Suprapubic skin (tissue), 4 donors: ENCODE data around the gene TMEM259. TPM values are rescaled to one million over a fixed set of nuclear protein-coding genes. Genes with fewer than 3 reads are reported as not detected.

Experiments used
- DNase-seq, 2 donors: peaks; one replicate each; pipeline ENCODE4 v3.0.0-alpha.2; 2019; ENCODE audit warnings: low spot score in 2 of 2
- H3K27ac ChIP-seq: fragments of 200-600 bp; sonication (generic); one replicate; pipeline ENCODE4 v1.5.1; 2019
- H3K27me3 ChIP-seq: fragments of 200-600 bp; sonication (generic); one replicate; pipeline ENCODE4 v1.5.1; 2019
- H3K36me3 ChIP-seq: fragments of 200-600 bp; sonication (generic); one replicate; pipeline ENCODE4 v1.5.1; 2019
- H3K4me1 ChIP-seq: fragments of 200-600 bp; sonication (generic); one replicate; pipeline ENCODE4 v1.5.1; 2019
- H3K4me3 ChIP-seq: fragments of 200-600 bp; sonication (generic); one replicate; pipeline ENCODE4 v1.5.1; 2019; ENCODE audit warnings: mild to moderate bottlenecking
- H3K9me3 ChIP-seq: fragments of 200-600 bp; sonication (generic); one replicate; pipeline ENCODE4 v1.5.1; 2019
- CTCF ChIP-seq, 2 donors: fragments of 200-600 bp in 1 of 2; fragments of 450-650 bp in 1 of 2; sonication (generic) in 1 of 2; IDR thresholded peaks; one replicate each; pipeline ENCODE4 v1.5.1; 2016 to 2019; ENCODE audit warnings: antibody characterized with exemption in 2 of 2, mild to moderate bottlenecking in 1 of 2, moderate library complexity in 1 of 2
- EP300 ChIP-seq: sonication (generic); formaldehyde crosslinking; IDR thresholded peaks from one replicate; pipeline ENCODE4 v1.6.1; 2017; ENCODE audit warnings: antibody characterized with exemption
- POLR2A ChIP-seq, 2 donors: fragments of 450-650 bp; IDR thresholded peaks; one replicate each; pipeline ENCODE4 v1.6.1; 2017; ENCODE audit warnings: antibody characterized with exemption in 2 of 2, mild to moderate bottlenecking in 2 of 2, moderate library complexity in 2 of 2
- POLR2AphosphoS5 ChIP-seq, 3 donors: sonication (generic); formaldehyde crosslinking; IDR thresholded peaks; one replicate each; pipeline ENCODE4 v1.6.1; 2017; ENCODE audit warnings: antibody characterized with exemption in 3 of 3
- WGBS: methylation state at CpG from one replicate; pipeline ENCODE4 v1.1.5; 2018; 5-methylcytosine and 5-hydroxymethylcytosine counted together
- total RNA-seq, 4 donors: library from RNA; depleted of rRNA; stranded (reverse); fragments of >200 nt; gene quantifications; one replicate each; pipeline ENCODE4 v1.1.0, GENCODE V29; 2016

Gene TMEM259
- total RNA-seq, 4 donors from 2014 or later = 165 to 349 (median 243) TPM

DNA sequence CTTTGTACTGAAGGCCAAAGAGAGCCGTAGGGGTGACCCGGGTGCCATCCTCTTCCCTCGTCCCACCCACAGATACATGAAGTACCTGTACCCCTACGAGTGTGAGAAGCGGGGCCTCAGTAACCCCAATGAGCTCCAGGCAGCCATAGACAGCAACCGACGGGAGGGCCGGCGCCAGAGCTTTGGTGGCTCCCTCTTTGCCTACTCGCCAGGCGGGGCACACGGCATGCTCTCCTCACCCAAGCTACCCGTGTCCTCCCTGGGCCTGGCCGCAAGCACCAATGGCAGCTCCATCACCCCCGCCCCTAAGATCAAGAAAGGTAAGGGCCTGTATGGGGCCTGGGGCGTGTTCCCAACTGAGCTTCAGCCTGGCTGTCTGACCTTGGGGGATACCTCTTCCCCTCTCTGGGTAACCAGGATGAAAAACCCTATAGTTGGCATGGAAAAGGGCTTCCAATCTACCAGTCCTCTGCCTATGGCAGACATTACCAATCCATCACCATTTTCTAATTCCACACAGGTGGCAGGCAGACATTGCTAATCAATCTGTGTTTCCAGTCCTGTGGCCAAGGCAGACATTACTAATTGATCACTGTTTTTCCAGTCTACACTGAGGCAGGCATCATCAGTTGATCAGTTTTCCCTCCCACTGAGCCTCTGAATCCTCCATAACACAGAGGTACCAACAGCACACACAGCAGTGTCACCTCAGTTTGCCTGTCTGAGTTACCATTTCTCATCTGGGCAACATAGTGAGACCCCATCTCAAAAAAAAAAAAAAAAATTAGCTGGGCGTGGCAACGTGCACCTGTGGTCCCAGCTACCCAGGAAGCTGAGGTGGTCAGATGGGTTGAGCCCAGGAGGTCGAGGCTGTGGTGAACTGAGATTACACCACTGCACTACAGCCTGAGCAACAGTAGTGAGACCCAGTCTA lies 55.9 kb downstream of the TMEM259 start:
- H3K27ac ChIP-seq = no peak overlapping the region
- TF ChIP-seq POLR2A (IDR thresholded peaks at IDR 0.05) (no peak), CTCF (IDR thresholded peaks at IDR 0.05) (no peak), POLR2AphosphoS5 (IDR thresholded peaks at IDR 0.05) (no peak), EP300 (no peak)
- no peak overlapping the region for H3K4me3 ChIP-seq
- H3K27me3 ChIP-seq = no peaks in the 10 kb centered on the region
- WGBS = 97% methylated on average over 16 of the region's 19 CpGs
- H3K4me1 ChIP-seq = no peaks in the 10 kb centered on the region
- peaks cover 40% of the 10 kb centered on the region for H3K36me3 ChIP-seq
- H3K9me3 ChIP-seq = no peaks in the 10 kb centered on the region
- DNase-seq = no peak

DNA sequence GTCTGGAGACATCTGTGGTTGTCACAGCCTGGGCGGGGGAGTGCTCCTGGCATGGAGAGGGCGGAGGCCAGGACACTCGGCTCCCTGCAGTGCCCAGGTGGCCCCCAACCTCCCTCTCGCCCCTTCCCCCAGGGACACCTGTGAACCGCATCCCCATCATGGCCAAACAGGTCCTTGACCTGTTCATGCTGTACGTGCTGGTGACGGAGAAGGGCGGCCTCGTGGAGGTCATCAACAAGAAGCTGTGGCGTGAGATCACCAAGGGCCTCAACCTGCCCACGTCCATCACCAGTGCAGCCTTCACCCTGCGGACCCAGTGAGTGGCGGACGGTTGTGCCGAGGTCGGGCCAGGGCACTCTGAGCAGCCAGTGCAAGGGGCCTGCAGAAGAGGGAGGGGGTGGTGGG lies 56.8 kb downstream of the TMEM259 start:
- H3K9me3 ChIP-seq = no peaks in the 10 kb centered on the region
- no peaks in the 10 kb centered on the region for H3K27me3 ChIP-seq
- no CpG with 5 or more reads among the region's 16 CpGs for WGBS

GRCh38 chr19:963486-963951 lies 57.4 kb downstream of the TMEM259 start:
- H3K27ac ChIP-seq = no peak overlapping the region
- TF ChIP-seq CTCF (IDR thresholded peaks at IDR 0.05) = no peak
- TF ChIP-seq POLR2A (IDR thresholded peaks at IDR 0.05) = no peak
- no peak for TF ChIP-seq EP300
- TF ChIP-seq POLR2AphosphoS5 (IDR thresholded peaks at IDR 0.05) = no peak
- DNase-seq = no peak
- H3K9me3 ChIP-seq = no peaks in the 10 kb centered on the region
- peaks cover 5% of the 10 kb centered on the region for H3K4me1 ChIP-seq
- H3K4me3 ChIP-seq = no peak overlapping the region
- WGBS = 82% methylated on average over 9 of the region's 11 CpGs
- no peaks in the 10 kb centered on the region for H3K27me3 ChIP-seq
- peaks cover 27% of the 10 kb centered on the region for H3K36me3 ChIP-seq

More for the DNA sequence above, 56.8 kb downstream of the TMEM259 start:
- Histone ChIP-seq H3K4me3 (no peak overlapping the region), H3K27ac (no peak overlapping the region), H3K4me1 (peaks cover 2% of the 10 kb centered on the region), H3K36me3 (peaks cover 33% of the 10 kb centered on the region)
- TF ChIP-seq CTCF (IDR thresholded peaks at IDR 0.05) = no peak
- TF ChIP-seq POLR2AphosphoS5 (IDR thresholded peaks at IDR 0.05) = no peak
- TF ChIP-seq POLR2A (IDR thresholded peaks at IDR 0.05) = no peak
- no peak for TF ChIP-seq EP300
- no peak for DNase-seq

GRCh38 chr19:962683-963400 lies 58.1 kb downstream of the TMEM259 start:
- Histone ChIP-seq H3K4me1 (peaks cover 5% of the 10 kb centered on the region), H3K36me3 (peaks cover 23% of the 10 kb centered on the region), H3K9me3 (no peaks in the 10 kb centered on the region), H3K27me3 (no peaks in the 10 kb centered on the region), H3K27ac (no peak overlapping the region), H3K4me3 (no peak overlapping the region)
- WGBS = 92% methylated on average over 15 of the region's 31 CpGs
- TF ChIP-seq CTCF (IDR thresholded peaks at IDR 0.05) (no peak), EP300 (no peak), POLR2A (IDR thresholded peaks at IDR 0.05) (no peak), POLR2AphosphoS5 (IDR thresholded peaks at IDR 0.05) (no peak)
- no peak for DNase-seq
